ENCODE measurements around the gene GBP5. TPM values are rescaled to one million over a fixed set of nuclear protein-coding genes. Genes with fewer than 3 reads are reported as not detected.

The GBP5 gene
- total and polyA plus RNA-seq, 2 of the 13 experiments (the other 11 are each of a cell fraction or from before 2014, with no cell fraction given), result 0.01 TPM; not detected in 1

- Histone ChIP-seq H4K20me1 (ENCODE audit: insufficient read depth, low read length) (no peaks in the 10 kb centered on the region), H3K27ac (ENCODE audit: extremely low read length, insufficient read depth, low read length) (no peak overlapping the region), H3K79me2 (ENCODE audit: insufficient read depth, low read length) (no peaks in the 10 kb centered on the region), H3K27me3 (ENCODE audit: control insufficient read depth in 1 of 2, insufficient read depth in 2 of 2, low read length in 2 of 2) (no peaks in the 10 kb centered on the region), H3K9me3 (ENCODE audit: low read length) (no peaks in the 10 kb centered on the region), H3K4me2 (ENCODE audit: low read depth, low read length) (no peak overlapping the region), H3K4me1 (ENCODE audit: insufficient read depth, low read length) (no peaks in the 10 kb centered on the region), H3K4me3 (replicated peaks in 1 of 3; ENCODE audit: insufficient read depth in 1 of 3, low read depth in 2 of 3, low read length in 3 of 3) (no peak overlapping the region), H3K9ac (ENCODE audit: insufficient read depth, low read depth, low read length) (no peak overlapping the region), H2AFZ (ENCODE audit: low read length) (no peak overlapping the region), H3K36me3 (replicated peaks in 1 of 2; ENCODE audit: control insufficient read depth in 1 of 2, insufficient read depth in 2 of 2, low read length in 2 of 2) (no peaks in the 10 kb centered on the region)
- ChIA-PET POLR2A (no interaction called here), CTCF (ENCODE audit: low intra/inter-chr PET ratio, low total read pairs) (no interaction called here)
- no peak for ATAC-seq
- FAIRE-seq, result no peak
- in situ Hi-C loops (cut with HindIII; ENCODE audit: extremely low pct_ligation_motif_present, low pct_unique_long_range_greater_than_20kb) (no loop called here), intact Hi-C loops (cut with micrococcal nuclease; ENCODE audit: unreplicated experiment) (no loop called here)
- no peak for DNase-seq (ENCODE audit: low spot score)
- BruUV-seq (replicated peaks), result no TSS peak
- TF ChIP-seq MEIS1 (CRISPR knock-in tag; IDR thresholded peaks at IDR 0.05; ENCODE audit: borderline replicate concordance) (no peak), DNMT1 (CRISPR knock-in tag; IDR thresholded peaks at IDR 0.05) (no peak), ZNF672 (CRISPR knock-in tag; IDR thresholded peaks at IDR 0.05) (no peak), RFX1 (IDR thresholded peaks at IDR 0.05) (no peak), ZNF562 (CRISPR knock-in tag; IDR thresholded peaks at IDR 0.05; ENCODE audit: borderline replicate concordance) (no peak), PAX8 (CRISPR knock-in tag; IDR thresholded peaks at IDR 0.05; ENCODE audit: borderline replicate concordance) (no peak), ZNF775 (CRISPR knock-in tag; IDR thresholded peaks at IDR 0.05; ENCODE audit: borderline replicate concordance) (no peak), CSRNP2 (CRISPR knock-in tag; conservative IDR thresholded peaks at IDR 0.05; ENCODE audit: low read depth) (no peak), ZNF12 (CRISPR knock-in tag; IDR thresholded peaks at IDR 0.05) (no peak), ZMAT5 (CRISPR knock-in tag; IDR thresholded peaks at IDR 0.05; ENCODE audit: borderline replicate concordance, low read depth) (no peak), ZNF768 (CRISPR knock-in tag; IDR thresholded peaks at IDR 0.05) (no peak), RNF2 (conservative IDR thresholded peaks at IDR 0.05; ENCODE audit: low read depth) (no peak)
Observed at GRCh38 chr1:89312572-89312971, 39.9 kb upstream of the GBP5 start.
